ENCODE data around the gene SHMT2.

SHMT2 gene

GRCh38 chr12:57196956-57197355 is 32.6 kb upstream of the SHMT2 start:
- DNase-seq (ENCODE audit: low read depth, low spot score): no peak

GRCh38 chr12:57198329-57198728 is 31.2 kb upstream of the SHMT2 start:
- no peak for DNase-seq (ENCODE audit: low read depth, low spot score)

GRCh38 chr12:57199191-57199590 is 30.3 kb upstream of the SHMT2 start:
- DNase-seq (ENCODE audit: low read depth, low spot score): no peak

GRCh38 chr12:57200497-57200896 is 29.0 kb upstream of the SHMT2 start:
- no peak for DNase-seq (ENCODE audit: low read depth, low spot score)

GRCh38 chr12:57201219-57201618 is 28.3 kb upstream of the SHMT2 start:
- no peak for DNase-seq (ENCODE audit: low read depth, low spot score)

GRCh38 chr12:57201631-57202030 is 27.9 kb upstream of the SHMT2 start:
- no peak for DNase-seq (ENCODE audit: low read depth, low spot score)

GRCh38 chr12:57202321-57202720 is 27.2 kb upstream of the SHMT2 start:
- DNase-seq (ENCODE audit: low read depth, low spot score): no peak

GRCh38 chr12:57203201-57203600 is 26.3 kb upstream of the SHMT2 start:
- DNase-seq (ENCODE audit: low read depth, low spot score): no peak

GRCh38 chr12:57203791-57204190 is 25.7 kb upstream of the SHMT2 start:
- DNase-seq (ENCODE audit: low read depth, low spot score): no peak

GRCh38 chr12:57204454-57204853 is 25.1 kb upstream of the SHMT2 start:
- no peak for DNase-seq (ENCODE audit: low read depth, low spot score)

GRCh38 chr12:57205186-57205585 is 24.3 kb upstream of the SHMT2 start:
- no peak for DNase-seq (ENCODE audit: low read depth, low spot score)

GRCh38 chr12:57205931-57206330 is 23.6 kb upstream of the SHMT2 start:
- DNase-seq (ENCODE audit: low read depth, low spot score): no peak

- DNase-seq (ENCODE audit: low read depth, low spot score): no peak
Measured at GRCh38 chr12:57207731-57208630, 21.5 kb upstream of the SHMT2 start.

GRCh38 chr12:57208631-57209282 is 20.8 kb upstream of the SHMT2 start:
- DNase-seq (ENCODE audit: low read depth, low spot score): no peak

GRCh38 chr12:57209916-57210315 is 19.6 kb upstream of the SHMT2 start:
- DNase-seq (ENCODE audit: low read depth, low spot score): no peak

- DNase-seq (ENCODE audit: low read depth, low spot score): no peak
Measured at GRCh38 chr12:57210461-57210860, 19.1 kb upstream of the SHMT2 start.

- no peak for DNase-seq (ENCODE audit: low read depth, low spot score)
Measured at GRCh38 chr12:57210926-57211692, 18.4 kb upstream of the SHMT2 start.

GRCh38 chr12:57211791-57212700 is 17.5 kb upstream of the SHMT2 start:
- DNase-seq (ENCODE audit: low read depth, low spot score): no peak

- DNase-seq (ENCODE audit: low read depth, low spot score): no peak
Measured at GRCh38 chr12:57212701-57213057, 16.8 kb upstream of the SHMT2 start.

- peak; percentile 66 for DNase-seq (ENCODE audit: low read depth, low spot score)
Measured at GRCh38 chr12:57213058-57213715, 16.3 kb upstream of the SHMT2 start.
